ENCODE data around the gene ORMDL3.

- TF ChIP-seq POLR2A (IDR thresholded peaks at IDR 0.05) (no peak), EP300 (IDR thresholded peaks at IDR 0.05) (no peak)
These were observed 10.0 kb upstream of the ORMDL3 start for GRCh38 chr17:39937447-39937846.
